Mucosa of descending colon (tissue), 3 donors: ENCODE measurements around the gene IL25. TPM values are rescaled to one million over a fixed set of nuclear protein-coding genes. Genes with fewer than 3 reads are reported as not detected.

Experiments used
- ATAC-seq: fragments of 200-7000 bp; cut with Tn5 transposase; one replicate; pipeline ENCODE4 v1.9.1; 2020; ENCODE audit warnings: mild to moderate bottlenecking, moderate library complexity
- DNase-seq, 3 donors: peaks; one replicate each; pipeline ENCODE4 v3.0.0-alpha.2; 2020
- H3K36me3 ChIP-seq: fragments of 200-600 bp; one replicate; pipeline ENCODE4 v1.8.0; 2021; ENCODE audit warnings: low read depth, mild to moderate bottlenecking
- H3K4me1 ChIP-seq: fragments of 200-600 bp; one replicate; pipeline ENCODE4 v1.8.0; 2021; ENCODE audit warnings: low read depth, mild to moderate bottlenecking
- H3K4me3 ChIP-seq: fragments of 200-600 bp; one replicate; pipeline ENCODE4 v1.8.0; 2021; ENCODE audit warnings: mild to moderate bottlenecking
- H3K9me3 ChIP-seq: fragments of 200-600 bp; one replicate; pipeline ENCODE4 v1.8.0; 2021; ENCODE audit warnings: mild to moderate bottlenecking
- CTCF ChIP-seq: fragments of 200-600 bp; IDR thresholded peaks from one replicate; pipeline ENCODE4 v1.8.0; 2022; ENCODE audit warnings: antibody characterized with exemption, mild to moderate bottlenecking
- intact Hi-C, 2 donors: fragments of 100-400 bp; cut with DNase I in 1 of 2; cut with micrococcal nuclease in 1 of 2; formaldehyde crosslinking; loops; one replicate each; pipeline versions ENCODE4 v1.11.0 to v1.11.1; 2022; cut with DNase I, micrococcal nuclease
- total RNA-seq, 3 donors: library from RNA; stranded (reverse); fragmentation: NEBNext Ultra II Directional in 2 of 3; extraction: Animal tissue kit (Norgen Biotek cat#: 25700) in 2 of 3; gene quantifications; one replicate each; pipeline versions ENCODE4 v1.2.1 to v1.2.4, GENCODE V29; 2021 to 2023
- donor health status: DM: no; HTN: no; CAD: no; lungs with moderate emphysema.
- donor health status: DM: no; HTN: no; CAD: no.
- donor health status: DM: no; HTN: yes; CAD: no.

The IL25 gene
- total RNA-seq, 3 donors from 2014 or later = not detected

GRCh38 chr14:23373041-23373440 lies 432 bp downstream of the IL25 start:
- ATAC-seq = no peak
- Histone ChIP-seq H3K4me1 (no peaks in the 10 kb centered on the region), H3K36me3 (no peaks in the 10 kb centered on the region), H3K9me3 (no peaks in the 10 kb centered on the region), H3K4me3 (no peak overlapping the region)
- intact Hi-C loops = no loop called here
- no peak for DNase-seq
- no peak for TF ChIP-seq CTCF

DNA sequence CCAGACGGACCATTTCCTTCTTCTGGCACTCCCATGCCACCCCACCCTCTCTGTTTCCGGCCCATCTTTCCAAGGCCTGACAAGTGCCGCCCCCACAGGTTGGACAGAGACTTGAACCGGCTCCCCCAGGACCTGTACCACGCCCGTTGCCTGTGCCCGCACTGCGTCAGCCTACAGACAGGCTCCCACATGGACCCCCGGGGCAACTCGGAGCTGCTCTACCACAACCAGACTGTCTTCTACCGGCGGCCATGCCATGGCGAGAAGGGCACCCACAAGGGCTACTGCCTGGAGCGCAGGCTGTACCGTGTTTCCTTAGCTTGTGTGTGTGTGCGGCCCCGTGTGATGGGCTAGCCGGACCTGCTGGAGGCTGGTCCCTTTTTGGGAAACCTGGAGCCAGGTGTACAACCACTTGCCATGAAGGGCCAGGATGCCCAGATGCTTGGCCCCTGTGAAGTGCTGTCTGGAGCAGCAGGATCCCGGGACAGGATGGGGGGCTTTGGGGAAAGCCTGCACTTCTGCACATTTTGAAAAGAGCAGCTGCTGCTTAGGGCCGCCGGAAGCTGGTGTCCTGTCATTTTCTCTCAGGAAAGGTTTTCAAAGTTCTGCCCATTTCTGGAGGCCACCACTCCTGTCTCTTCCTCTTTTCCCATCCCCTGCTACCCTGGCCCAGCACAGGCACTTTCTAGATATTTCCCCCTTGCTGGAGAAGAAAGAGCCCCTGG lies 3.1 kb downstream of the IL25 start:
- no peaks in the 10 kb centered on the region for H3K9me3 ChIP-seq
- ATAC-seq = no peak
- H3K4me3 ChIP-seq = no peak overlapping the region
- H3K4me1 ChIP-seq = no peaks in the 10 kb centered on the region
- no peak for TF ChIP-seq CTCF
- no peak for DNase-seq
- H3K36me3 ChIP-seq = no peaks in the 10 kb centered on the region
- intact Hi-C loops = loop anchor here in 1 of 2 donors (5.0 kb wide), 1 partner anchor 48 kb away; no protein-coding TSS in a partner anchor

GRCh38 chr14:23376482-23377197 lies 4.0 kb downstream of the IL25 start, which contains the start of gene CMTM5:
TSS of gene CMTM5 (plus strand) at chr14:23377046. CDS start at chr14:23377252, 206 bp downstream.
- Histone ChIP-seq H3K4me1 (no peaks in the 10 kb centered on the region), H3K9me3 (no peaks in the 10 kb centered on the region), H3K4me3 (no peak within 1 kb of the TSS), H3K36me3 (no peaks in the 10 kb centered on the region)
- no peak for ATAC-seq
- no peak for DNase-seq
- TF ChIP-seq CTCF = no peak
- intact Hi-C loops = loop anchor here in 1 of 2 donors (5.0 kb wide), 1 partner anchor 49 kb away; no protein-coding TSS in a partner anchor

DNA sequence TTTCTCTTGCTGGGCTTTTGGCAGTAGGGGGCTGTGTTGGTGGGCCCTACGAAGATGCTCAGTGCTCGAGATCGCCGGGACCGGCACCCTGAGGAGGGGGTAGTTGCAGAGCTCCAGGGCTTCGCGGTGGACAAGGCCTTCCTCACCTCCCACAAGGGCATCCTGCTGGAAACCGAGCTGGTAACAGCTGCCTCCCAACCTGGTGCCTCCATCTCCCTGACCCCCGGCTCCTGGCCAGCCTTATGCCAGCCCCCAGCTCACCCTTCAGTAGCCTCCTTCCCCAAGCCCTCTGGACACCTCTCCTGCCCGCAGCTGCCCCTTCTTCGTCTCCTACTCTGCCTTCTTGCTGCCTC lies 4.6 kb downstream of the IL25 start:
- ATAC-seq = no peak
- no peaks in the 10 kb centered on the region for H3K4me1 ChIP-seq
- no peak for DNase-seq
- H3K4me3 ChIP-seq = no peak overlapping the region
- no peaks in the 10 kb centered on the region for H3K36me3 ChIP-seq
- no peak for TF ChIP-seq CTCF
- intact Hi-C loops = loop anchor here in 1 of 2 donors (5.0 kb wide), 1 partner anchor 50 kb away; no protein-coding TSS in a partner anchor
- H3K9me3 ChIP-seq = no peaks in the 10 kb centered on the region

- no peaks in the 10 kb centered on the region for H3K36me3 ChIP-seq
- H3K4me1 ChIP-seq = no peaks in the 10 kb centered on the region
- no peak for TF ChIP-seq CTCF
- DNase-seq = no peak
- no peak for ATAC-seq
- intact Hi-C loops = loop anchor here in 1 of 2 donors (5.0 kb wide), 1 partner anchor 51 kb away; no protein-coding TSS in a partner anchor
- no peaks in the 10 kb centered on the region for H3K9me3 ChIP-seq
- no peak overlapping the region for H3K4me3 ChIP-seq
These were observed 5.3 kb downstream of the IL25 start for GRCh38 chr14:23377573-23378563.
